ENCODE measurements around the gene CSRNP2.
"Not testable (repeated sequence)": the region's sequence is repeated elsewhere in the genome, so short reads cannot be mapped to it uniquely, and the experiment has no call there.

The CSRNP2 gene

GRCh38 chr12:51083126-51083833, at the start of gene CSRNP2:
Gene CSRNP2 (minus strand): TSS chr12:51083596. CDS start chr12:51076561, 7,035 bp downstream.
- peak; percentile 78 for DNase-seq

GRCh38 chr12:51132693-51133092, 49.3 kb upstream of the CSRNP2 start:
- DNase-seq: no peak

- DNase-seq: no peak
Observed at GRCh38 chr12:51131745-51132521, 48.5 kb upstream of the CSRNP2 start.

GRCh38 chr12:51128919-51129318, 45.5 kb upstream of the CSRNP2 start:
- DNase-seq: no peak

GRCh38 chr12:51127050-51127729, 43.8 kb upstream of the CSRNP2 start:
- DNase-seq: no peak

- no peak for DNase-seq
Observed at GRCh38 chr12:51126297-51126696, 42.9 kb upstream of the CSRNP2 start.

- DNase-seq: no peak
Observed at GRCh38 chr12:51124504-51124903, 41.1 kb upstream of the CSRNP2 start.

GRCh38 chr12:51122844-51123243, 39.4 kb upstream of the CSRNP2 start:
- no peak for DNase-seq

- DNase-seq: no peak
Observed at GRCh38 chr12:51118706-51119105, 35.3 kb upstream of the CSRNP2 start.

GRCh38 chr12:51115533-51115932, 32.1 kb upstream of the CSRNP2 start:
- DNase-seq: no peak

GRCh38 chr12:51108136-51108535, 24.7 kb upstream of the CSRNP2 start:
- no peak for DNase-seq

GRCh38 chr12:51103977-51104376, 20.6 kb upstream of the CSRNP2 start:
- DNase-seq: no peak

GRCh38 chr12:51098611-51099010, 15.2 kb upstream of the CSRNP2 start:
- no peak for DNase-seq

- DNase-seq: no peak
Observed at GRCh38 chr12:51090705-51091229, 7.4 kb upstream of the CSRNP2 start.

GRCh38 chr12:51087818-51088217, 4.4 kb upstream of the CSRNP2 start:
- no peak for DNase-seq

GRCh38 chr12:51086933-51087332, 3.5 kb upstream of the CSRNP2 start:
- no peak for DNase-seq

GRCh38 chr12:51085757-51086156, 2.4 kb upstream of the CSRNP2 start:
- no peak for DNase-seq

- DNase-seq: no peak
Observed at GRCh38 chr12:51082561-51083125, 753 bp downstream of the CSRNP2 start.

GRCh38 chr12:51081421-51081820, 2.0 kb downstream of the CSRNP2 start:
- DNase-seq: no peak

- no peak for DNase-seq
Observed at GRCh38 chr12:51080136-51080535, 3.3 kb downstream of the CSRNP2 start.

GRCh38 chr12:51078866-51079265, 4.5 kb downstream of the CSRNP2 start:
- DNase-seq: not testable (repeated sequence)

- not testable (repeated sequence) for DNase-seq
Observed at GRCh38 chr12:51078346-51078745, 5.0 kb downstream of the CSRNP2 start.

- DNase-seq: no peak
Observed at GRCh38 chr12:51077930-51078329, 5.5 kb downstream of the CSRNP2 start.

All from NCI-H2029 treated with DMSO at 0.1 percent for 48 hours (cell line).